Measurements from ENCODE around the gene MAN1C1. TPM values are rescaled to one million over a fixed set of nuclear protein-coding genes. Genes with fewer than 3 reads are reported as not detected.

Gene MAN1C1
- total RNA-seq, 1 donor from 2014 or later = 39.4 TPM

DNA sequence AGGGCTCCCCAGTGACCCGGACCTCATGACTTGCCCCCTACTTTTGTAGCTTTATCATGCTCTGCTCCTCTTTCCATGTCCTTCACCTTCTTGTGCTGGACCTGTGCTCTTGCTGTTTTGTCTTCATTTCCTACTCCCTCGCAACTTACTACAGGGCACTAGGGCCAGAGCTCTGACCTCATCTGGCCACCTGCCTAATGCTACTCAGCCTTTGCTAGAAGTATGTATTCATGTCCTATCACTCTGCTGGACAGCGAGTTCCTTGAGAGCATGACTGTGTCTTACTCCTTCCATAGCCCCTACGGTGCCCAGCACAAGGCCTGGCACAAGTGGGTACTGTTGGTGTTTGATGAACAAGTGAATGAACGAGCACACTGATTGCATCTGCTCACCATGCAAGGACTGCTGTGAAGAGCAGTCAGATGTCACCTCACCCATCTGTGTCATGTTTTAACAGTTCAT, 205.1 kb downstream of the MAN1C1 start:
- no peak for ATAC-seq
- DNase-seq (ENCODE audit: low spot score) = peak; percentile 51

GRCh38 chr1:25825605-25826004, 209.0 kb downstream of the MAN1C1 start:
- ATAC-seq = no peak

DNA sequence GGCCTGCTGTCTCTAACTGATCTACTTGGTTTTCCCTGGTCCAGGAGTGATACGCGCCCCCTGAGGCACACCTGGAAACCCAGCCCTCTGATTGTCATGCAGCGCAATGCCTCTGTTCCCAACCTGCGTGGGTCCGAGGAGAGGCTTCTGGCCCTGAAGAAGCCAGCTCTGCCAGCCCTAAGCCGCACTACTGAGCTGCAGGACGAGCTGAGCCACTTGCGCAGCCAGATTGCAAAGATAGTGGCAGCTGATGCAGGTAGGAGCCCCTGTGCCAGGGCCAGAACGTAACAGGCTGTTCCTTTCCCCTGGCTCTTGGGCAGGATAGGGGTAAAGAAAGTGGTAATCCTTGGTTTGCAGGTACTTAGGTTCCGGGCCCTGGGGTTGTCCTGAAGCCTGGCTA, 210.0 kb downstream of the MAN1C1 start:
- DNase-seq (ENCODE audit: low spot score) (no peak), ATAC-seq (no peak)

More at GRCh38 chr1:25825605-25826004, 209.0 kb downstream of the MAN1C1 start:
- DNase-seq (ENCODE audit: low spot score) = no peak

DNA sequence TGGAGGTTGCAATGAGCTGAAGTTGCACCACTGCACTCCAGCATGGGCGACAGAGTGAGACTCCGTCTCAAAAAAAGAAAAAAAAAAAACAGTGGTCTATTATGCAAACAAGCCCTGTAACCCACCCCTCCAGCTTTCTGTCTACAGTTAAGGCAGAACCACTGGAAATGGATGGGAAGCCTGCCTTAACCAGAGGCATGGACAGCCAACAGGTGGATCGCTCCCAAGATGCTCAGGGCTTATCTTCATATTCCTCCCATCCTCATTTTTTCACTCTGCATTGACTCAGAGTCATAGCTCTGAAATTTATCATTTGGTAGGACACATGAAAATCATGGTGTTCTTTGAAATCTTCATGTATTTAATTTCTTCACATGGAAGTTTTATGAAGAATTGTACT, 211.9 kb downstream of the MAN1C1 start:
- ATAC-seq (no peak), DNase-seq (ENCODE audit: low spot score) (no peak)

DNA sequence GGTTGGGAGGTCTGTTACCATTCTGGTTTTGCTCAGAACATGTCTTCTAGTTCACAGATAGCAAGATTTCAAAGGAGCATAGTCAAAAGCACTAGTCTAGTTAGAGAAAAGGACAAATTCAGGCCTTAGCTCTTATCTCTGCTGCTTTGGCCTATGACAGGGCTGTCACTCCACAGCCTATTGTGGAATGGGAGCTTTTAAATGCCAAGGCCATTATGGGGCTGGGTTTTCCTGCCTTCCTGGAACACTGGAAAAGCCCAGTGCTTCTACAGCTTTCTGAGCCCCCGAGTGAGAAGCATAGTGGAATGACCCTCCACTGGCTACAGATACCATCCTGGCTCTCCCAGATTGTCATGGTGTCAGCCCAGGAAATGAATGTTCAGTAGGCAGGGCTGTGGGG, 212.5 kb downstream of the MAN1C1 start:
- ATAC-seq (peak; percentile 20), DNase-seq (ENCODE audit: low spot score) (no peak)

GRCh38 chr1:25831569-25832196, 215.1 kb downstream of the MAN1C1 start:
- peak; percentile 38 for ATAC-seq

GRCh38 chr1:25832336-25833037, 215.9 kb downstream of the MAN1C1 start:
- ATAC-seq = no peak
- no peak for DNase-seq (ENCODE audit: low spot score)

More at GRCh38 chr1:25831569-25832196, 215.1 kb downstream of the MAN1C1 start:
- DNase-seq (ENCODE audit: low spot score) = no peak

GRCh38 chr1:25833158-25833557, 216.6 kb downstream of the MAN1C1 start:
- no peak for ATAC-seq
- no peak for DNase-seq (ENCODE audit: low spot score)

Other genes starting within 250 kb of the MAN1C1 start
- 0.65 TPM for gene RHCE, start 196.0 kb upstream of the MAN1C1 start, total RNA-seq
- 34.0 TPM for gene MACO1, start 185.9 kb upstream of the MAN1C1 start, total RNA-seq
- gene LDLRAP1, start 73.2 kb upstream of the MAN1C1 start, total RNA-seq = 23.4 TPM
- gene SELENON, start 183.4 kb downstream of the MAN1C1 start, total RNA-seq = 13.5 TPM
- gene MTFR1L, start 203.2 kb downstream of the MAN1C1 start, total RNA-seq = 52.7 TPM
- gene AUNIP, start 242.7 kb downstream of the MAN1C1 start, total RNA-seq = not detected

Data from left lobe of liver (tissue), 2 donors.